ENCODE measurements around the gene LRATD1. TPM values are rescaled to one million over a fixed set of nuclear protein-coding genes. Genes with fewer than 3 reads are reported as not detected.
A peak's percentile ranks its signal among the peaks of the same experiment; 100 is the strongest.

The LRATD1 gene
- total RNA-seq, 1 donor from 2014 or later: 32.7 TPM

- H3K4me1 ChIP-seq: peaks cover 30% of the 10 kb centered on the region
- no peaks in the 10 kb centered on the region for H3K27me3 ChIP-seq
- TF ChIP-seq CTCF (IDR thresholded peaks at IDR 0.05): no peak
- TF ChIP-seq POLR2AphosphoS5 (IDR thresholded peaks at IDR 0.05; ENCODE audit: insufficient read depth in 1 of 2, low read depth in 1 of 2): no peak
- no peak for TF ChIP-seq POLR2A (IDR thresholded peaks at IDR 0.05)
- intact Hi-C loops (cut with DNase I): no loop called here
- H3K36me3 ChIP-seq: no peaks in the 10 kb centered on the region
- H3K9me3 ChIP-seq: no peaks in the 10 kb centered on the region
- peak overlapping the region in 1 of 2 donors; percentile 47 for H3K4me3 ChIP-seq
- DNase-seq (ENCODE audit: extremely low spot score in 2 of 2): no peak
- H3K27ac ChIP-seq: no peak overlapping the region
These were observed 994 bp upstream of the LRATD1 start for GRCh38 chr2:14631406-14632040.

- H3K36me3 ChIP-seq: no peaks in the 10 kb centered on the region
- intact Hi-C loops (cut with DNase I): no loop called here
- no peak for TF ChIP-seq CTCF (IDR thresholded peaks at IDR 0.05)
- no peak for TF ChIP-seq POLR2AphosphoS5 (IDR thresholded peaks at IDR 0.05; ENCODE audit: insufficient read depth in 1 of 2, low read depth in 1 of 2)
- no peak for TF ChIP-seq POLR2A (IDR thresholded peaks at IDR 0.05)
- H3K4me3 ChIP-seq: peak overlapping the region; percentile 47 to 54
- H3K4me1 ChIP-seq: peaks cover 30% of the 10 kb centered on the region
- no peaks in the 10 kb centered on the region for H3K9me3 ChIP-seq
- no peak for DNase-seq (ENCODE audit: extremely low spot score in 2 of 2)
- H3K27me3 ChIP-seq: no peaks in the 10 kb centered on the region
- peak overlapping the region; percentile 75 for H3K27ac ChIP-seq
These were observed 544 bp downstream of the LRATD1 start for GRCh38 chr2:14633061-14633460.

- H3K36me3 ChIP-seq: no peaks in the 10 kb centered on the region
- no peak for TF ChIP-seq POLR2A (IDR thresholded peaks at IDR 0.05)
- TF ChIP-seq POLR2AphosphoS5 (IDR thresholded peaks at IDR 0.05; ENCODE audit: insufficient read depth in 1 of 2, low read depth in 1 of 2): no peak
- TF ChIP-seq CTCF (IDR thresholded peaks at IDR 0.05): no peak
- intact Hi-C loops (cut with DNase I): no loop called here
- peak overlapping the region; percentile 47 to 54 for H3K4me3 ChIP-seq
- peaks cover 30% of the 10 kb centered on the region for H3K4me1 ChIP-seq
- H3K27ac ChIP-seq: peak overlapping the region; percentile 75
- H3K27me3 ChIP-seq: no peaks in the 10 kb centered on the region
- no peak for DNase-seq (ENCODE audit: extremely low spot score in 2 of 2)
- no peaks in the 10 kb centered on the region for H3K9me3 ChIP-seq
These were observed 1.1 kb downstream of the LRATD1 start for GRCh38 chr2:14633461-14634181.

GRCh38 chr2:14634182-14634488 lies 1.6 kb downstream of the LRATD1 start:
- Histone ChIP-seq H3K9me3 (no peaks in the 10 kb centered on the region), H3K36me3 (no peaks in the 10 kb centered on the region), H3K27ac (peak overlapping the region; percentile 75), H3K4me3 (peak overlapping the region; percentile 47 to 54), H3K4me1 (peaks cover 30% of the 10 kb centered on the region), H3K27me3 (no peaks in the 10 kb centered on the region)
- no peak for TF ChIP-seq CTCF (IDR thresholded peaks at IDR 0.05)
- TF ChIP-seq POLR2A (IDR thresholded peaks at IDR 0.05): no peak
- TF ChIP-seq POLR2AphosphoS5 (IDR thresholded peaks at IDR 0.05; ENCODE audit: insufficient read depth in 1 of 2, low read depth in 1 of 2): no peak
- no peak for DNase-seq (ENCODE audit: extremely low spot score in 2 of 2)
- intact Hi-C loops (cut with DNase I): no loop called here
